Amniotic epithelial cell (primary cell): Measurements from ENCODE around the gene ZCCHC17.
"Not testable (repeated sequence)": the region's sequence is repeated elsewhere in the genome, so short reads cannot be mapped to it uniquely, and the experiment has no call there.

Experiments
- DNase-seq: peaks from one replicate; pipeline ENCODE4 v3.0.0-alpha.2; 2010; ENCODE audit warnings: low read depth

The ZCCHC17 gene

GRCh38 chr1:31296486-31297276 lies at the start of gene ZCCHC17, which contains the start of gene SNRNP40:
Gene ZCCHC17 (plus strand): TSS chr1:31297032. CDS start chr1:31310099, 13,067 bp downstream.
Gene SNRNP40 (minus strand): TSS chr1:31296788. CDS start chr1:31296751, 37 bp downstream.
- DNase-seq = peak; percentile 99

- no peak for DNase-seq
Observed at GRCh38 chr1:31248276-31248675, 48.6 kb upstream of the ZCCHC17 start.

GRCh38 chr1:31249854-31250253 lies 47.0 kb upstream of the ZCCHC17 start:
- DNase-seq = no peak

GRCh38 chr1:31257213-31257612 lies 39.6 kb upstream of the ZCCHC17 start:
- DNase-seq = no peak

- no peak for DNase-seq
Observed at GRCh38 chr1:31258581-31258980, 38.3 kb upstream of the ZCCHC17 start.

GRCh38 chr1:31259746-31260145 lies 37.1 kb upstream of the ZCCHC17 start:
- DNase-seq = no peak

- DNase-seq = no peak
Observed at GRCh38 chr1:31261916-31262315, 34.9 kb upstream of the ZCCHC17 start.

GRCh38 chr1:31262393-31262792 lies 34.4 kb upstream of the ZCCHC17 start:
- DNase-seq = not testable (repeated sequence)

GRCh38 chr1:31263408-31263807 lies 33.4 kb upstream of the ZCCHC17 start:
- DNase-seq = no peak

- DNase-seq = no peak
Observed at GRCh38 chr1:31264790-31265386, 31.9 kb upstream of the ZCCHC17 start.

GRCh38 chr1:31266547-31266946 lies 30.3 kb upstream of the ZCCHC17 start:
- no peak for DNase-seq

- DNase-seq = no peak
Observed at GRCh38 chr1:31272369-31272768, 24.5 kb upstream of the ZCCHC17 start.

- no peak for DNase-seq
Observed at GRCh38 chr1:31273619-31274018, 23.2 kb upstream of the ZCCHC17 start.

- DNase-seq = not testable (repeated sequence)
Observed at GRCh38 chr1:31282426-31282825, 14.4 kb upstream of the ZCCHC17 start.

- DNase-seq = not testable (repeated sequence)
Observed at GRCh38 chr1:31287791-31288190, 9.0 kb upstream of the ZCCHC17 start.

- no peak for DNase-seq
Observed at GRCh38 chr1:31289021-31289420, 7.8 kb upstream of the ZCCHC17 start.

- DNase-seq = no peak
Observed at GRCh38 chr1:31295874-31296485, 852 bp upstream of the ZCCHC17 start.

GRCh38 chr1:31297277-31298247 lies 730 bp downstream of the ZCCHC17 start:
- DNase-seq = peak; percentile 25

GRCh38 chr1:31299365-31299764 lies 2.5 kb downstream of the ZCCHC17 start:
- DNase-seq = no peak

GRCh38 chr1:31300193-31300592 lies 3.4 kb downstream of the ZCCHC17 start:
- DNase-seq = no peak

GRCh38 chr1:31302709-31303441 lies 6.0 kb downstream of the ZCCHC17 start:
- peak; percentile 22 for DNase-seq
